K562 (cell line): ENCODE data around the gene UFSP2. TPM values are rescaled to one million over a fixed set of nuclear protein-coding genes. Genes with fewer than 3 reads are reported as not detected.

Experiments
- ADNP ChIP-seq: fragments of 200-800 bp; sonication (Bioruptor generic); IDR thresholded peaks from 2 replicates; pipeline ENCODE4 v1.6.1; 2016; ENCODE audit warnings: missing genetic modification characterization, missing compliant biosample characterization
- BCOR ChIP-seq: fragments of 450-650 bp; IDR thresholded peaks from 2 replicates; pipeline ENCODE4 v1.6.1; 2016
- BRCA1 ChIP-seq, 2 experiments: fragments of 450-650 bp in 1 of 2; sonication (generic) in 1 of 2; formaldehyde crosslinking in 1 of 2; IDR thresholded peaks; 2 replicates each; pipeline versions ENCODE4 v1.5.0 to v1.6.1; 2017 to 2020; ENCODE audit warnings: mild to moderate bottlenecking in 1 of 2, missing genetic modification reagents in 1 of 2
- DIDO1 ChIP-seq: fragments of 450-650 bp; IDR thresholded peaks from 2 replicates; pipeline ENCODE4 v1.6.1; 2016; ENCODE audit warnings: low read depth, missing biosample characterization, missing genetic modification characterization
- FIP1L1 ChIP-seq: fragments of 200-400 bp; formaldehyde crosslinking; IDR thresholded peaks from 2 replicates; pipeline ENCODE4 v1.6.1; 2018; ENCODE audit warnings: mild to moderate bottlenecking, low read depth, low read length; ENCODE audit not compliant: poor library complexity, severe bottlenecking
- GATAD2B ChIP-seq: fragments of 450-650 bp; IDR thresholded peaks from 2 replicates; pipeline ENCODE4 v1.6.1; 2017; ENCODE audit warnings: mild to moderate bottlenecking, borderline replicate concordance
- HDAC1 ChIP-seq, 2 experiments: fragments of 450-650 bp; IDR thresholded peaks; 2 replicates each; pipeline ENCODE4 v1.6.1; 2016 to 2017; ENCODE audit warnings: inconsistent platforms in 1 of 2, mild to moderate bottlenecking in 1 of 2, moderate library complexity in 1 of 2
- PHF8 ChIP-seq: fragments of 200-600 bp; sonication (generic); IDR thresholded peaks from 2 replicates; pipeline ENCODE4 v1.6.1; 2012; ENCODE audit warnings: mixed run types, mild to moderate bottlenecking, inconsistent platforms, low read length, moderate library complexity, borderline replicate concordance
- PML ChIP-seq: IDR thresholded peaks from 2 replicates; pipeline ENCODE4 v1.6.1; 2012; ENCODE audit warnings: low read length, inconsistent platforms
- POU5F1 ChIP-seq: fragments of 150-350 bp; IDR thresholded peaks from 2 replicates; pipeline ENCODE4 v1.6.1; 2014; ENCODE audit warnings: borderline replicate concordance, low read length, low read depth, mild to moderate bottlenecking; ENCODE audit not compliant: partially characterized antibody
- RB1 ChIP-seq: fragments of 450-650 bp; IDR thresholded peaks from 2 replicates; pipeline ENCODE4 v1.6.1; 2017; ENCODE audit warnings: low read depth, mild to moderate bottlenecking
- SAFB ChIP-seq: fragments of 200-400 bp; formaldehyde crosslinking; IDR thresholded peaks from 2 replicates; pipeline ENCODE4 v1.6.1; 2017; ENCODE audit warnings: low read depth, low read length, borderline replicate concordance
- SMAD2 ChIP-seq: fragments of 150-350 bp; IDR thresholded peaks from 2 replicates; pipeline ENCODE4 v1.6.1; 2014; ENCODE audit warnings: low read depth, mild to moderate bottlenecking, low read length
- SMAD3 ChIP-seq: fragments of 450-650 bp; formaldehyde crosslinking; conservative IDR thresholded peaks from 2 replicates; pipeline ENCODE4 v1.4.0; 2020; ENCODE audit warnings: mild to moderate bottlenecking
- TCF7 ChIP-seq: sonication (generic); IDR thresholded peaks from 2 replicates; pipeline ENCODE4 v1.6.1; 2016; ENCODE audit warnings: antibody characterized with exemption, borderline replicate concordance
- polyA plus RNA-seq, 8 experiments: library from polyadenylated mRNA; depleted of rRNA in 4 of 8; stranded (reverse) in 5 of 8; unstranded in 3 of 8; fragments of >200 nt; fragmentation: Nextera tagmentation in 2 of 8; fragmentation: Illumina TruSeq in 1 of 8; extraction: Ambion mirVana in 2 of 8; extraction: Trizol in 1 of 8; gene quantifications; 2 replicates each; pipeline versions ENCODE4 v1.2.1 to v1.2.3, GENCODE V29; 2011 to 2014; ENCODE audit warnings: inconsistent platforms in 1 of 8, missing spikeins in 1 of 8
- total RNA-seq, 7 experiments: library from RNA; depleted of rRNA in 6 of 7; stranded (reverse); fragments of >200 nt in 6 of 7; fragmentation: Illumina TruSeq in 2 of 7; extraction: Trizol in 2 of 7; gene quantifications; 2 replicates each; pipeline versions ENCODE4 v1.2.1 to v1.2.3, GENCODE V29; 2011 to 2021; ENCODE audit warnings: low replicate concordance in 1 of 7
- TF ChIP-seq, protein P1 (sequence below): fragments of 450-650 bp; IDR thresholded peaks from 2 replicates; pipeline ENCODE4 v1.6.1; 2016
- TF ChIP-seq, protein P2 (sequence below): sonication (generic); formaldehyde crosslinking; IDR thresholded peaks from 2 replicates; pipeline ENCODE4 v1.8.0; 2022; ENCODE audit warnings: mild to moderate bottlenecking, missing genetic modification reagents
- TF ChIP-seq, protein P3 (sequence below): fragments of 200-800 bp; sonication (Bioruptor generic); IDR thresholded peaks from 2 replicates; pipeline ENCODE4 v1.6.1; 2016; ENCODE audit warnings: missing genetic modification characterization, missing compliant biosample characterization
- TF ChIP-seq, protein P4 (sequence below), 2 experiments: fragments of 450-650 bp; conservative IDR thresholded peaks; 2 replicates each; pipeline ENCODE4 v1.6.1; 2017; ENCODE audit warnings: mild to moderate bottlenecking in 2 of 2, moderate library complexity in 2 of 2

The UFSP2 gene
- total and polyA plus RNA-seq, 9 of the 15 experiments (the other 6 are each of a cell fraction or from before 2014, with no cell fraction given): 20.1 to 55.8 (median 26.6) TPM

DNA sequence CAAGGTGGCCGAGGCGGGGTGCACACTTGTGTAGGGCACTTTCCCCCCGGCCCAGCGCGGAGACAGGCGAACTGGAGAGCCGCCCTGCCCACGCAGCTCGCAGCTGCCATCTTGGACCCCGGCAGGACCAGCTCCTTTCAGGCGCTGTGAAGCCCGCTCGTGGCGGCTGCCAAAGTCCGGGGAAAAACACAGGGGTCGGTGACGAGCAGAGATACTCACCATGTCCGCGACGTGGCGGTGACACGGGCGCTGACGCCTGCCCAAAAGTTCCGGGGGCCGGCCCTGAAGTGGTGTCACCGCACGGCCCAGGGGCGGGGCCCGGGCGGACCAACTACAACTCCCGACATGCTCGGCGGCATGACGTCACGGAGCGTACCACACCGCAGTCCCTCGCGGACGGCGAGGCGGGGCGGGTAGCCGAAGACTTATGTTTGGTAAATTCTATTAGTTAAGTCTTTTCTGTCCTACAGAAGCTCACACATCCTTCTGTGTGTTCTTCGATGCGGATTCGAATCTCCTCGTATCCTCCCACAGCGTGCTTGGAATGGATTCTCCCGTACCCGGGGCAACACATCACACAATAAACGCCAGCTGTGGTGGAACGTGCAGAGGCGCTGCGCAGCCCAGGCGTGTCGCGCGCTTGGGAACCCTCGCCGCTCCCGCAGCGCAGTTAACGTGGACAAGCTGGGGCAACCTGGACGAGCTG lies at the start of gene UFSP2 (continued):
- TF ChIP-seq, protein P1, sequence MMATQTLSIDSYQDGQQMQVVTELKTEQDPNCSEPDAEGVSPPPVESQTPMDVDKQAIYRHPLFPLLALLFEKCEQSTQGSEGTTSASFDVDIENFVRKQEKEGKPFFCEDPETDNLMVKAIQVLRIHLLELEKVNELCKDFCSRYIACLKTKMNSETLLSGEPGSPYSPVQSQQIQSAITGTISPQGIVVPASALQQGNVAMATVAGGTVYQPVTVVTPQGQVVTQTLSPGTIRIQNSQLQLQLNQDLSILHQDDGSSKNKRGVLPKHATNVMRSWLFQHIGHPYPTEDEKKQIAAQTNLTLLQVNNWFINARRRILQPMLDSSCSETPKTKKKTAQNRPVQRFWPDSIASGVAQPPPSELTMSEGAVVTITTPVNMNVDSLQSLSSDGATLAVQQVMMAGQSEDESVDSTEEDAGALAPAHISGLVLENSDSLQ: peak; percentile 24; the same call in 1 of the 2 replicates
- TF ChIP-seq ADNP (tag) (no peak), BRCA1 (IDR thresholded peaks at IDR 0.05) (no peak), BRCA1 (CRISPR knock-in tag; IDR thresholded peaks at IDR 0.05) (no peak), SMAD2 (no peak), POU5F1 (no peak), PML (0 out of 2 replicates have a peak, but pooled peaks have one; percentile 38), FIP1L1 (peak; percentile 65), RB1 (peak; percentile 84; the same call in 1 of the 2 replicates), SMAD3 (CRISPR knock-in tag) (0 out of 2 replicates have a peak, but pooled peaks have one; percentile 7), HDAC1 (IDR thresholded peaks at IDR 0.05) (peak in 1 of 2 experiments; percentile 88; a peak in 1 of 4 replicates), PHF8 (peak; percentile 73; the same call in 1 of the 2 replicates), GATAD2B (peak; percentile 53; the same call in 1 of the 2 replicates), TCF7 (peak; percentile 59; the same call in 1 of the 2 replicates), BCOR (peak; percentile 78), SAFB (peak; percentile 37; the same call in 1 of the 2 replicates), DIDO1 (tag) (0 out of 2 replicates have a peak, but pooled peaks have one; percentile 44)
- TF ChIP-seq, protein P2, sequence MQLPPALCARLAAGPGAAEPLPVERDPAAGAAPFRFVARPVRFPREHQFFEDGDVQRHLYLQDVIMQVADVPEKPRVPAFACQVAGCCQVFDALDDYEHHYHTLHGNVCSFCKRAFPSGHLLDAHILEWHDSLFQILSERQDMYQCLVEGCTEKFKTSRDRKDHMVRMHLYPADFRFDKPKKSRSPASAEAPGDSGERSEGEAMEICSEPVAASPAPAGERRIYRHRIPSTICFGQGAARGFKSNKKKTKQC: peak; percentile 81
- TF ChIP-seq, protein P3, sequence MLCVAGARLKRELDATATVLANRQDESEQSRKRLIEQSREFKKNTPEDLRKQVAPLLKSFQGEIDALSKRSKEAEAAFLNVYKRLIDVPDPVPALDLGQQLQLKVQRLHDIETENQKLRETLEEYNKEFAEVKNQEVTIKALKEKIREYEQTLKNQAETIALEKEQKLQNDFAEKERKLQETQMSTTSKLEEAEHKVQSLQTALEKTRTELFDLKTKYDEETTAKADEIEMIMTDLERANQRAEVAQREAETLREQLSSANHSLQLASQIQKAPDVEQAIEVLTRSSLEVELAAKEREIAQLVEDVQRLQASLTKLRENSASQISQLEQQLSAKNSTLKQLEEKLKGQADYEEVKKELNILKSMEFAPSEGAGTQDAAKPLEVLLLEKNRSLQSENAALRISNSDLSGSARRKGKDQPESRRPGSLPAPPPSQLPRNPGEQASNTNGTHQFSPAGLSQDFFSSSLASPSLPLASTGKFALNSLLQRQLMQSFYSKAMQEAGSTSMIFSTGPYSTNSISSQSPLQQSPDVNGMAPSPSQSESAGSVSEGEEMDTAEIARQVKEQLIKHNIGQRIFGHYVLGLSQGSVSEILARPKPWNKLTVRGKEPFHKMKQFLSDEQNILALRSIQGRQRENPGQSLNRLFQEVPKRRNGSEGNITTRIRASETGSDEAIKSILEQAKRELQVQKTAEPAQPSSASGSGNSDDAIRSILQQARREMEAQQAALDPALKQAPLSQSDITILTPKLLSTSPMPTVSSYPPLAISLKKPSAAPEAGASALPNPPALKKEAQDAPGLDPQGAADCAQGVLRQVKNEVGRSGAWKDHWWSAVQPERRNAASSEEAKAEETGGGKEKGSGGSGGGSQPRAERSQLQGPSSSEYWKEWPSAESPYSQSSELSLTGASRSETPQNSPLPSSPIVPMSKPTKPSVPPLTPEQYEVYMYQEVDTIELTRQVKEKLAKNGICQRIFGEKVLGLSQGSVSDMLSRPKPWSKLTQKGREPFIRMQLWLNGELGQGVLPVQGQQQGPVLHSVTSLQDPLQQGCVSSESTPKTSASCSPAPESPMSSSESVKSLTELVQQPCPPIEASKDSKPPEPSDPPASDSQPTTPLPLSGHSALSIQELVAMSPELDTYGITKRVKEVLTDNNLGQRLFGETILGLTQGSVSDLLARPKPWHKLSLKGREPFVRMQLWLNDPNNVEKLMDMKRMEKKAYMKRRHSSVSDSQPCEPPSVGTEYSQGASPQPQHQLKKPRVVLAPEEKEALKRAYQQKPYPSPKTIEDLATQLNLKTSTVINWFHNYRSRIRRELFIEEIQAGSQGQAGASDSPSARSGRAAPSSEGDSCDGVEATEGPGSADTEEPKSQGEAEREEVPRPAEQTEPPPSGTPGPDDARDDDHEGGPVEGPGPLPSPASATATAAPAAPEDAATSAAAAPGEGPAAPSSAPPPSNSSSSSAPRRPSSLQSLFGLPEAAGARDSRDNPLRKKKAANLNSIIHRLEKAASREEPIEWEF: no peak
- TF ChIP-seq, protein P4, sequence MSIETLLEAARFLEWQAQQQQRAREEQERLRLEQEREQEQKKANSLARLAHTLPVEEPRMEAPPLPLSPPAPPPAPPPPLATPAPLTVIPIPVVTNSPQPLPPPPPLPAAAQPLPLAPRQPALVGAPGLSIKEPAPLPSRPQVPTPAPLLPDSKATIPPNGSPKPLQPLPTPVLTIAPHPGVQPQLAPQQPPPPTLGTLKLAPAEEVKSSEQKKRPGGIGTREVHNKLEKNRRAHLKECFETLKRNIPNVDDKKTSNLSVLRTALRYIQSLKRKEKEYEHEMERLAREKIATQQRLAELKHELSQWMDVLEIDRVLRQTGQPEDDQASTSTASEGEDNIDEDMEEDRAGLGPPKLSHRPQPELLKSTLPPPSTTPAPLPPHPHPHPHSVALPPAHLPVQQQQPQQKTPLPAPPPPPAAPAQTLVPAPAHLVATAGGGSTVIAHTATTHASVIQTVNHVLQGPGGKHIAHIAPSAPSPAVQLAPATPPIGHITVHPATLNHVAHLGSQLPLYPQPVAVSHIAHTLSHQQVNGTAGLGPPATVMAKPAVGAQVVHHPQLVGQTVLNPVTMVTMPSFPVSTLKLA (conservative IDR thresholded peaks at IDR 0.05): peak; percentile 95 to 98
